ENCODE data around the gene TBX3. TPM values are rescaled to one million over a fixed set of nuclear protein-coding genes. Genes with fewer than 3 reads are reported as not detected.
A peak's percentile ranks its signal among the peaks of the same experiment; 100 is the strongest.
"Not testable (repeated sequence)": the region's sequence is repeated elsewhere in the genome, so short reads cannot be mapped to it uniquely, and the experiment has no call there.

TBX3 gene
- 100 to 1,000 TPM in 1 of 4 donors, 10 to 100 TPM in 3; 66.5 to 101 (median 78.9) TPM for polyA plus RNA-seq (ENCODE audit: insufficient read length in 4 of 4)

DNA sequence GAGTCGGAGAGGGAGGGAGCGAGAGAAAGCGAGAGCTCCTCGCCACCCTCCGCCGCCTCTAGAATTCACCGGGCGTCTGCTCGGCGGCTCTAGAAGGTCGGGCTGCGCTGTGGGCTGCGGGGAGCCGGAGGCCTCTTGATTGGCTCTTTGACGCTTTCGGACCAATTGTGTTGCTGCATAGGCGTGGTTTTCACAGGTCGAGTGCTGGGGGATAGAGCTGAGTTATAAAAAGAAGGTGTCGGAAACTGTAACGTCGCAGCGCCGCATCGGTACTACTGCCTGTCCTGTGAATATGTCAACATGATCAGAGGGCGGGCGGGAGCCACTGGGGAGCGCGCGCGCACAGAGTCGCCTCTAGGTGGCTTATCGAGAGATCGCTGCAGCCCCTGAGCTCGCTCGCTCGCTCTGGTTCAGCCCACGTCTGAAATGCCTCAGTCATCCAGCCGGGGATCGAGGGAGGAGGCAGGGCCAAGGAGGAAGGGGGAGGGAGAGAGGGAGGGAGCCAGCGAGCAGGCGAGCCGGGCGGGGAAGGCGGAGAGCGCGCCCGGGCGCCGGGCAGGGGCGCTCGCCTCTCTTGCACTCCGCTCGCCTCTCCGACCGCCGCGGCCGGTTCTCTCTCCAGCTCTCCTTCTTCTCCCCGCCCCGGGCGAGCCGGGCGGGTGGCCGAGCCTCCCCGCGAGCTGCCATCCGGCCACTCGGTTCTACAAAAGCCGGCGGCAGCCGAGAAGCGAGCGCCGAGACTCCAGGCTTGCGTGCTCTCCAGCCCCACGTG lies at the start of gene TBX3:
TBX3 (minus strand) TSS at position 78 of the 772 bp plus-strand sequence. CDS start 975 bp downstream, outside the sequence.
- peak; percentile 91 to 95 (median 92) for DNase-seq (ENCODE audit: low read depth in 4 of 4, low spot score in 3 of 4)

- no peak for DNase-seq (ENCODE audit: low read depth in 4 of 4, low spot score in 3 of 4)
Measured at GRCh38 chr12:114732426-114733030, 48.6 kb upstream of the TBX3 start.

- no peak for DNase-seq (ENCODE audit: low read depth in 4 of 4, low spot score in 3 of 4)
Measured at GRCh38 chr12:114729731-114730130, 45.8 kb upstream of the TBX3 start.

DNA sequence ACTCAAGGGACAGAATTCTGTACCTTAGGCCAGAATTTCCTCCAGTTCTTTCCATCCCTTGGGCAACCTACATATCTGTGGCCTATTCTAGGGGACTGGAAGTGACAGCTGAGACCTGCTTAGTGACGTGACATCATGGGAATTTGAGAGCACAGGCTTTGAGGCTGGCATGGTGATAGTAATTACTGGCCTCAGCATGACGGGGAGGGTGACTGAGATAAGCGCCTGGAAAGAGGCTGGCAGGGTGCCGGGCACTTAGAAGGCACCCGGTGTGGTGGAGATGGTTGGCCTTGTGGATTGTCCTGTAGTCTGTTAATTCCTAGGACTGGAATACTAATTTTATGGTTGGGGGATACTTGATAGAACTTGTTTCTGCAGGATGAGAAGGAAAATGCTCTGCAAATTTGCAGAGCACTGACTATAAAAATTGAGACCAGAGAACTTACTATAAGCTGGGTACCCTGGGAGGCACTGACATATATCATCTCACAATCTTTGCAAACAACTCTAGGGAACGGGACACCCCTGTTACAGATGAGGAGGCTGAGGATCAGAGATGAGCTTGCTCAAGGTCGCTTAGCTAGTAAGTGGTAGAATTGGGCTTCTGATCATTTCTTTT lies 42.2 kb upstream of the TBX3 start:
- no peak for DNase-seq (ENCODE audit: low read depth in 4 of 4, low spot score in 3 of 4)

- DNase-seq (ENCODE audit: low read depth in 4 of 4, low spot score in 3 of 4) = not testable (repeated sequence)
Measured at GRCh38 chr12:114722176-114722575, 38.2 kb upstream of the TBX3 start.

GRCh38 chr12:114721266-114721665 lies 37.3 kb upstream of the TBX3 start:
- DNase-seq (ENCODE audit: low read depth in 4 of 4, low spot score in 3 of 4) = no peak

- no peak for DNase-seq (ENCODE audit: low read depth in 4 of 4, low spot score in 3 of 4)
Measured at GRCh38 chr12:114713466-114714215, 29.7 kb upstream of the TBX3 start.

DNA sequence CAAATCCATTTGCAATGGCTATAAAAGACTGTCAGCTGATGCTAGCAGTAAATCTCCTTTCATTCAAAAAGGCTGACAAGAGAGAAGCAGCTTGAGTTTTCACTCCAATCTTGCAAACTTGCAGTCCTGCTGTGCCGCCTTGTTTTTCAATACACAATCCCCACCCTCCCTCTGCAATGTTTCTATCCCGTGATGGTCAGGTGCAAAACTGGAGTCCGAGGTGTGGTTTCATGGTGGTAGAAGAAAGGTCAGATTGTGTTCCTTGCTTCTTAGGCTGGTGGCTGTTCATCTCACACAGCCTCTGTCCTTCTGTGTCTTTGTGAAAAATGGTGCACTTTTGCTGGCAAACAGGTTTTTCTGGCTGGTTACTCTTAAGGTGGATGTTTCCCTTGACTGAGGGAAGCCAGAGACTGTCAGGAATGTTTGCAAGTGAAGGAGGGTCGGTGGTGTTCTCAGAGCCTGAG lies 27.7 kb upstream of the TBX3 start:
- DNase-seq (ENCODE audit: low read depth in 4 of 4, low spot score in 3 of 4) = no peak

- DNase-seq (ENCODE audit: low read depth in 4 of 4, low spot score in 3 of 4) = no peak
Measured at GRCh38 chr12:114710151-114710550, 26.2 kb upstream of the TBX3 start.

DNA sequence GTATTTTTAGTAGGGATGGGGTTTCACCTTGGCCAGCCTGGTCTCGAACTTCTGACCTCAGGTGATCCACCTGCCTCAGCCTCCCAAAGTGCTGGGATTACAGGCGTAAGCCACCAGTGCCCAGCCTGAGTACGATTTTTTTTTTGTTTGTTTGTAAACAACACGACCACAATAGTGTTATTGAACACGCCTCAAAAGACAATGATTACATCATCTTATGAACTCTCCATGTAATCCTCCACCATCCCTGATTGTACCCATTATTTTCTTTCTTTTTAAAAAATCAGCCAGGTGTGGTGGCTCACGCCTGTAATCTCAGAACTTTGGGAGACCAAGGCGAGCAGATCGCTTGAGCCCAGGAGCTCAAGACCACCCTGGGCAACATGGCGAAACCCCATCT lies 25.1 kb upstream of the TBX3 start:
- DNase-seq (ENCODE audit: low read depth in 4 of 4, low spot score in 3 of 4) = no peak

DNA sequence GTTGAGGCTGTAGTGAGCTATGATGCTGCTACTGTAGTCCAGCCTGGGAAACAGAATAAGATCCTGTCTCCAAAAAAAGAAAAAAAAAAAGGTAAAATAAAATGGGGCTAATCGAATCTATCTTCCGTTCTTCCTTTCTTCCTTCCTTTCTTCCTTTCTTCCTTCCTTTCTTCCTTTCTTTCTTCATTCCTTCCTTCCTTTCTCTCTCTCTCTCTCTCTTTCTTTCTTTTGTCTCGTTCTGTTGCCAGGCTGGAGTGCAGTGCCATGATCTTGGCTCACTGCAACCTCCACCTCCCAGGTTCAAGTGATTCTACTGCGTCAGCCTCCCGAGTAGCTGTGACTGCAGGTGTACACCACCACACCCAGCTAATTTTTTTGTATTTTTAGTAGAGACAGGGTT lies 24.6 kb upstream of the TBX3 start:
- DNase-seq (ENCODE audit: low read depth in 4 of 4, low spot score in 3 of 4) = not testable (repeated sequence)

DNA sequence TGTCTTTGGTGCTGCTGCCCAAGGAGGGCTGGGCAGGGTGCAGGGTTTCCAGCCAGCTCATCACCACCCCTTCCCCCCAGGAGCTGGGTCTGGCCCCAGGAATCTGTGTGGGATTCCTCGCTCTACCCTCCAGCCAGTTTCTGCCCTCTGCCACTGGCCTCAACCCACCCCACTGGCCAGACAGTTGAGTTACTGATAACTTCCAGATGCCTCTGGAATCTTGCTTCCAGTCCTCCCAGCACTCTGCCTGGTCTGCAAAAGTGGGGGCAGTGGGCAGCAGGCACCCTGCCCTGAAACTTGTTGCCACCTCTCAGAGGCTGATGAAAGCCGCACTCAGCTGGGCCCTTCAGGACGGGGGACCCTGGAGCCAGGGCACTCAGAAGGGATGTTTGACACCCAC lies 20.1 kb upstream of the TBX3 start:
- no peak for DNase-seq (ENCODE audit: low read depth in 4 of 4, low spot score in 3 of 4)

DNA sequence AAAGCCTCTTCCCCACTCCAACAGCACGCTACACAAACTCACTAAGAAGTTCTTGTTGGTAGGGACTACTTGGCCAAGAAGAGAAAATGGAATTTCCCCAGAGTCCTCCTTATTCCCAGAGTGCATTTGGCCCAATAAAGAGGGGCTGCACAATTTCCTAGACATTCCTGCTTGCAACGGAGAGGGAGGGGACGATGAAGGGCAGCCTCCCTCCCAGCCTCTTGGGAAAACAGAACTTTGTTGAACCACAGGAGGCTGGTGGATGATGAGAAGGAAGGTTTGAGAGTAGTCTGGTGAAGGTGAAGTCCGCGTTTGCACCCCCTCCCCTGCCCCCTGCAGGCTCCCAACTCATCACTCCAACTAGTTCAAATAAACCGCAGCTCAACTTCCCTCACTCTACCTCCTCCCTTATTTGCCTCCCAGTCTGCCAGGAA lies 19.1 kb upstream of the TBX3 start:
- no peak for DNase-seq (ENCODE audit: low read depth in 4 of 4, low spot score in 3 of 4)

GRCh38 chr12:114702462-114702861 lies 18.5 kb upstream of the TBX3 start:
- DNase-seq (ENCODE audit: low read depth in 4 of 4, low spot score in 3 of 4) = no peak

- no peak for DNase-seq (ENCODE audit: low read depth in 4 of 4, low spot score in 3 of 4)
Measured at GRCh38 chr12:114701553-114701952, 17.6 kb upstream of the TBX3 start.

DNA sequence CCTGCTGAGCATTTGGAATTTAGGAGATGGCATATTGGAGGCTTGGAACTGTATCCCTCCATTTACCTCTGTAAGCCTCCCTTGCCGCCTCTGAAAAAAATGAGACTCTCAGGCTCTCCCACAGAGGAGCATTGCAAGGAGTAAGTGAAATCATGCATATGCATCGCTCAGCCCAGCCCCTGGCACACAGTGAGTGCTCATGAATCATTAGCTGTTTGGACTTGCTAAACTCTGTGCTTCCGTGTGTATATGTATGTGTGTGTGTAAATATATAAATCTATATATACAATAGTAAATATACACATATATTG lies 17.1 kb upstream of the TBX3 start:
- no peak for DNase-seq (ENCODE audit: low read depth in 4 of 4, low spot score in 3 of 4)

DNA sequence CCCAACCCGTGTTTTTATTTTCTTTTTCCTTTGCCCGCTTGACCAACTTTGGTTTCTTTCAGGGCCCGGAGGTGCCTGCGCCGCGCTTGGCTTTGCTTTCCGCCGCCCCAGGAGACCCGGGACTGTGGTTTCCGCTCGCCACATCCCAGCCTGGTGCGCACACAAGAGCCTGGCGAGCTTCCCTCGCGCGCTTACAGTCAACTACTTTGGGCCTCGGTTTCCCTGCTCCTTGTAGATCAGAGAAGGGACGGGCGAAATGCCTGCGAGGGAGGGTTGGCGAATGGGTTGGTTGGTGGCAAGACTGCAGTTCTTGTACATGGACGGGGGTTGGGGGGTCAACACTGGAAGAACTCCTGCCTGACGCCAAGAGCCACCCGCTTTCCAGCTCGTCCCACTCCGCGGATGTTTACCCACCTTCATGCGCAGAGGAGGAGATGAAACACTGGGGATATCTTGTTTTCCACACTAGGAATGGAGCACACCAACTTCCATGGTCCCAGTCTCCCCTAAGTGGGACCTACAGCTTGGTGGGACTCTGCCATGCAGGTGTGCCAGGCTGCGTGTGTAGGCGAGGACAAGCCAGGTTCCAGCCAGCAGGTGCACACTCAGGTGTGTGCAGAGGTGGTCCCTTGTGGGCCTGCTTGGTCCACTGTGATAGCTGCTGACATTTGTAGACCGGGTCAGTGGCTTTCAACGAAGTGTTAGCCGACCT lies 16.6 kb upstream of the TBX3 start:
- no peak for DNase-seq (ENCODE audit: low read depth in 4 of 4, low spot score in 3 of 4)

GRCh38 chr12:114698566-114699163 lies 14.7 kb upstream of the TBX3 start:
- DNase-seq (ENCODE audit: low read depth in 4 of 4, low spot score in 3 of 4) = no peak

GRCh38 chr12:114697741-114698565 lies 14.0 kb upstream of the TBX3 start:
- no peak for DNase-seq (ENCODE audit: low read depth in 4 of 4, low spot score in 3 of 4)

All from right renal pelvis (tissue), 4 donors.